ENCODE measurements around the gene TSNAX. TPM values are rescaled to one million over a fixed set of nuclear protein-coding genes. Genes with fewer than 3 reads are reported as not detected.

TSNAX gene
- total RNA-seq, 1 donor from 2014 or later: 34.0 TPM

- no peak for TF ChIP-seq CTCF (conservative IDR thresholded peaks at IDR 0.05)
- no peak overlapping the region for H3K4me3 Mint-ChIP-seq
- no peaks in the 10 kb centered on the region for H3K9me3 Mint-ChIP-seq
- H3K27me3 Mint-ChIP-seq: peaks cover 11% of the 10 kb centered on the region
- no peak overlapping the region for H3K27ac Mint-ChIP-seq
- H3K36me3 Mint-ChIP-seq: no peaks in the 10 kb centered on the region
- H3K4me1 Mint-ChIP-seq (ENCODE audit: unreplicated experiment): peaks cover 9% of the 10 kb centered on the region
- no peak for DNase-seq (ENCODE audit: extremely low spot score, unreplicated experiment)
These were observed 74.2 kb downstream of the TSNAX start for GRCh38 chr1:231602673-231602984.

GRCh38 chr1:231603598-231604275, 75.3 kb downstream of the TSNAX start:
- Mint-ChIP-seq H3K4me1 (ENCODE audit: unreplicated experiment) (peaks cover 9% of the 10 kb centered on the region), H3K27ac (peak overlapping the region; percentile 51)
- peak; percentile 87 for TF ChIP-seq CTCF (conservative IDR thresholded peaks at IDR 0.05)

GRCh38 chr1:231604276-231604621, 75.8 kb downstream of the TSNAX start:
- no peak overlapping the region for H3K4me3 Mint-ChIP-seq

More at GRCh38 chr1:231603598-231604275, 75.3 kb downstream of the TSNAX start:
- Mint-ChIP-seq H3K4me3 (peak overlapping the region; percentile 85), H3K9me3 (no peaks in the 10 kb centered on the region), H3K36me3 (no peaks in the 10 kb centered on the region), H3K27me3 (peaks cover 13% of the 10 kb centered on the region)
- DNase-seq (ENCODE audit: extremely low spot score, unreplicated experiment): no peak

GRCh38 chr1:231605149-231606100, 77.0 kb downstream of the TSNAX start:
- no peak overlapping the region for H3K27ac Mint-ChIP-seq
- no peaks in the 10 kb centered on the region for H3K36me3 Mint-ChIP-seq
- peaks cover 9% of the 10 kb centered on the region for H3K4me1 Mint-ChIP-seq (ENCODE audit: unreplicated experiment)
- H3K9me3 Mint-ChIP-seq: no peaks in the 10 kb centered on the region
- no peak for TF ChIP-seq CTCF (conservative IDR thresholded peaks at IDR 0.05)
- DNase-seq (ENCODE audit: extremely low spot score, unreplicated experiment): no peak
- H3K4me3 Mint-ChIP-seq: no peak overlapping the region
- H3K27me3 Mint-ChIP-seq: peaks cover 20% of the 10 kb centered on the region

More at GRCh38 chr1:231604276-231604621, 75.8 kb downstream of the TSNAX start:
- peak; percentile 37 for TF ChIP-seq CTCF (conservative IDR thresholded peaks at IDR 0.05)
- no peak for DNase-seq (ENCODE audit: extremely low spot score, unreplicated experiment)
- Mint-ChIP-seq H3K36me3 (no peaks in the 10 kb centered on the region), H3K27me3 (peaks cover 13% of the 10 kb centered on the region), H3K4me1 (ENCODE audit: unreplicated experiment) (peaks cover 9% of the 10 kb centered on the region), H3K27ac (no peak overlapping the region), H3K9me3 (no peaks in the 10 kb centered on the region)

GRCh38 chr1:231606712-231607111, 78.2 kb downstream of the TSNAX start:
- H3K27ac Mint-ChIP-seq: no peak overlapping the region
- H3K4me3 Mint-ChIP-seq: no peak overlapping the region

More at GRCh38 chr1:231606712-231607111, 78.2 kb downstream of the TSNAX start:
- H3K4me1 Mint-ChIP-seq (ENCODE audit: unreplicated experiment): peaks cover 9% of the 10 kb centered on the region
- TF ChIP-seq CTCF (conservative IDR thresholded peaks at IDR 0.05): no peak
- peaks cover 4% of the 10 kb centered on the region for H3K36me3 Mint-ChIP-seq
- DNase-seq (ENCODE audit: extremely low spot score, unreplicated experiment): no peak
- peaks cover 33% of the 10 kb centered on the region for H3K27me3 Mint-ChIP-seq
- H3K9me3 Mint-ChIP-seq: no peaks in the 10 kb centered on the region
